A549 (cell line): ENCODE measurements around the gene GDF7. TPM values are rescaled to one million over a fixed set of nuclear protein-coding genes. Genes with fewer than 3 reads are reported as not detected.

Experiments used
- ATAC-seq, 2 experiments: fragments of 200-7000 bp in 1 of 2; fragments of >200 bp in 1 of 2; cut with Nextera tagmentation in 1 of 2; cut with Tn5 transposase in 1 of 2; 3 replicates each; pipeline versions ENCODE4 v1.8.0 to v1.9.1; 2018 to 2020; ENCODE audit warnings: mild to moderate bottlenecking in 1 of 2, moderate library complexity in 1 of 2
- CTCF ChIA-PET: fragments of 300-600 bp; sonication (Branson Sonifier 250); formaldehyde crosslinking; extraction: SDS; loops from one replicate; lab custom pipeline; 2021; ENCODE audit warnings: antibody characterized with exemption, inconsistent platforms; lab: Yijun Ruan, JAX
- POLR2A ChIA-PET: fragments of 350-600 bp; formaldehyde crosslinking; extraction: SDS; loops from one replicate; lab custom pipeline; 2021; ENCODE audit warnings: antibody characterized with exemption, inconsistent platforms; lab: Yijun Ruan, JAX
- DNase-seq, 2 experiments: peaks; one replicate each; pipeline versions ENCODE4 v3.0.0 to v3.0.0-alpha.2; 2011 to 2016; ENCODE audit warnings: low read depth in 1 of 2, low spot score in 1 of 2
- FAIRE-seq: peaks from 2 replicates; lab custom pipeline; 2011; peaks lifted over from hg19 to GRCh38; lab: Jason Lieb, UNC
- H3K27ac ChIP-seq, 2 experiments: fragments of >200 bp; sonication (Bioruptor Twin); formaldehyde crosslinking; 3 replicates each; pipeline ENCODE4 v1.5.1; 2016 to 2017
- H3K4me1 ChIP-seq: fragments of >200 bp; sonication (Bioruptor Twin); formaldehyde crosslinking; 3 replicates; pipeline ENCODE4 v1.6.1; 2016
- H3K4me2 ChIP-seq: fragments of >200 bp; sonication (Bioruptor Twin); formaldehyde crosslinking; 3 replicates; pipeline ENCODE4 v1.6.1; 2016
- H3K4me3 ChIP-seq: fragments of >200 bp; sonication (Bioruptor Twin); formaldehyde crosslinking; 3 replicates; pipeline ENCODE4 v1.5.1; 2016
- H3K9me3 ChIP-seq: fragments of >200 bp; sonication (Bioruptor Twin); formaldehyde crosslinking; 3 replicates; pipeline ENCODE4 v1.6.1; 2016
- CBX2 ChIP-seq: fragments of 200-600 bp; sonication (generic); IDR thresholded peaks from 2 replicates; pipeline ENCODE4 v1.6.1; 2016; ENCODE audit warnings: low read depth, mild to moderate bottlenecking, borderline replicate concordance
- CBX8 ChIP-seq: fragments of 200-600 bp; sonication (generic); IDR thresholded peaks from 2 replicates; pipeline ENCODE4 v1.6.1; 2016
- CHD2 ChIP-seq: fragments of 150-350 bp; IDR thresholded peaks from 2 replicates; pipeline ENCODE4 v1.6.1; 2014; ENCODE audit warnings: low read length; ENCODE audit not compliant: partially characterized antibody
- EHF ChIP-seq: fragments of 250-450 bp; sonication (Bioruptor Pico); IDR thresholded peaks from 2 replicates; pipeline ENCODE4 v1.5.0; 2020; ENCODE audit warnings: mild to moderate bottlenecking
- EHMT2 ChIP-seq: fragments of 200-600 bp; sonication (generic); IDR thresholded peaks from 2 replicates; pipeline ENCODE4 v1.6.1; 2016; ENCODE audit warnings: antibody characterized with exemption, low read depth, mild to moderate bottlenecking, moderate library complexity
- ELK1 ChIP-seq: fragments of 150-350 bp; IDR thresholded peaks from 2 replicates; pipeline ENCODE4 v1.6.1; 2014; ENCODE audit warnings: low read depth, mild to moderate bottlenecking, low read length
- EP300 ChIP-seq, 2 experiments: fragments of >200 bp; sonication (Bioruptor Twin); formaldehyde crosslinking; IDR thresholded peaks; 2 replicates in 1 of 2; 3 replicates in 1 of 2; pipeline ENCODE4 v1.6.1; 2016 to 2017
- FOXS1 ChIP-seq: fragments of 250-450 bp; sonication (Bioruptor Pico); IDR thresholded peaks from 2 replicates; pipeline ENCODE4 v1.5.0; 2020; ENCODE audit warnings: mild to moderate bottlenecking, moderate library complexity
- GATA3 ChIP-seq: IDR thresholded peaks from 2 replicates; pipeline ENCODE4 v1.6.1; 2012; ENCODE audit warnings: borderline replicate concordance
- HOXA7 ChIP-seq: fragments of 250-450 bp; sonication (Bioruptor Pico); IDR thresholded peaks from 2 replicates; pipeline ENCODE4 v1.5.0; 2020; ENCODE audit warnings: mild to moderate bottlenecking, moderate library complexity
- MAFK ChIP-seq: fragments of 450-650 bp; IDR thresholded peaks from 2 replicates; pipeline ENCODE4 v1.6.1; 2014; ENCODE audit not compliant: partially characterized antibody
- MYC ChIP-seq: IDR thresholded peaks from 2 replicates; pipeline ENCODE4 v1.6.1; 2012; ENCODE audit warnings: mild to moderate bottlenecking, inconsistent platforms, low read length, improper control_type of control experiment, borderline replicate concordance
- POLR2A ChIP-seq: IDR thresholded peaks from 2 replicates; pipeline ENCODE4 v1.6.1; 2012; ENCODE audit warnings: mild to moderate bottlenecking, low read length
- RARB ChIP-seq: fragments of 250-450 bp; sonication (Bioruptor Pico); IDR thresholded peaks from 2 replicates; pipeline ENCODE4 v1.8.0; 2021; ENCODE audit warnings: mild to moderate bottlenecking, moderate library complexity
- REST ChIP-seq: fragments of 200-600 bp; sonication (generic); IDR thresholded peaks from 2 replicates; pipeline ENCODE4 v1.6.1; 2016; ENCODE audit warnings: antibody characterized with exemption, mild to moderate bottlenecking, moderate library complexity
- RNF2 ChIP-seq: fragments of 200-600 bp; sonication (generic); IDR thresholded peaks from 2 replicates; pipeline ENCODE4 v1.6.1; 2016; ENCODE audit warnings: low read depth, mild to moderate bottlenecking, antibody characterized with exemption, moderate library complexity, borderline replicate concordance
- USF2 ChIP-seq: fragments of 450-650 bp; IDR thresholded peaks from 2 replicates; pipeline ENCODE4 v1.6.1; 2014; ENCODE audit warnings: antibody characterized with exemption
- ZFP36 ChIP-seq: fragments of 450-650 bp; IDR thresholded peaks from 2 replicates; pipeline ENCODE4 v1.6.1; 2014; ENCODE audit warnings: borderline replicate concordance; ENCODE audit not compliant: partially characterized antibody
- WGBS: methylation state at CpG from one replicate; pipeline ENCODE4 v1.1.6; 2017; ENCODE audit errors: missing lambda C conversion rate; 5-methylcytosine and 5-hydroxymethylcytosine counted together
- polyA plus RNA-seq, 4 experiments: library from polyadenylated mRNA; depleted of rRNA in 3 of 4; stranded (reverse); fragments of >200 nt; fragmentation: RNase III in 1 of 4; extraction: RNeasy Plus Mini Kit Qiagen cat#74134 plus additional on column Dnase treatment in 1 of 4; gene quantifications; 2 replicates in 3 of 4; 3 replicates in 1 of 4; pipeline ENCODE4 v1.2.3, GENCODE V29; 2011 to 2017

GDF7 gene
- polyA plus RNA-seq, 2 of the 4 experiments (the other 2 are of a cell fraction): 0.03 to 0.05 TPM

GRCh38 chr2:20656561-20656960, 10.4 kb upstream of the GDF7 start:
- ATAC-seq (no peak), FAIRE-seq (no peak), DNase-seq (no peak)
- no peak overlapping the region for H3K27ac ChIP-seq
- no peak overlapping the region for H3K4me3 ChIP-seq
- no peak overlapping the region for H3K4me2 ChIP-seq
- CTCF ChIA-PET: interaction anchor here (0.7 to 12.0 kb wide), 8 partner anchors 7 to 461 kb away, joined by 3 to 171 read pairs (median 5); partner anchors contain the start of gene GDF7
- H3K4me1 ChIP-seq: peaks cover 2% of the 10 kb centered on the region; the same call in 1 of the 3 replicates
- TF ChIP-seq RNF2 (no peak), REST (no peak), FOXS1 (CRISPR knock-in tag) (no peak), MYC (no peak)
- WGBS: 59% methylated on average over 7 of the region's 7 CpGs
- POLR2A ChIA-PET: no interaction called here
- H3K9me3 ChIP-seq: no peaks in the 10 kb centered on the region

- ChIA-PET POLR2A (no interaction called here), CTCF (interaction anchor here (1.1 to 12.0 kb wide), 7 partner anchors 6 to 460 kb away, joined by 3 to 171 read pairs (median 5); partner anchors contain the start of gene GDF7)
- Histone ChIP-seq H3K4me3 (no peak overlapping the region), H3K4me1 (no peaks in the 10 kb centered on the region), H3K9me3 (no peaks in the 10 kb centered on the region), H3K27ac (no peak overlapping the region), H3K4me2 (no peak overlapping the region)
- FAIRE-seq: no peak
- no peak for TF ChIP-seq CHD2
- TF ChIP-seq ZFP36: no peak
- TF ChIP-seq HOXA7 (CRISPR knock-in tag): no peak
- TF ChIP-seq CBX8: no peak
- TF ChIP-seq MAFK: no peak
- 64% methylated on average over 4 of the region's 4 CpGs for WGBS
- DNase-seq: no peak
- no peak for ATAC-seq
Measured at GRCh38 chr2:20657522-20658235, 9.3 kb upstream of the GDF7 start.

- H3K9me3 ChIP-seq: no peaks in the 10 kb centered on the region
- no peak overlapping the region for H3K4me3 ChIP-seq
- H3K27ac ChIP-seq: no peak overlapping the region
- DNase-seq: no peak
- no peak for FAIRE-seq
- no peak for TF ChIP-seq USF2
- no peak for TF ChIP-seq CBX8
- no peak for TF ChIP-seq EP300 (IDR thresholded peaks at IDR 0.05)
- no peak for TF ChIP-seq GATA3
- no peak for TF ChIP-seq EHF
- TF ChIP-seq ELK1: no peak
- TF ChIP-seq POLR2A: no peak
- no peak for TF ChIP-seq EHMT2
- no peak for TF ChIP-seq ZFP36
- no peak for TF ChIP-seq MAFK
- TF ChIP-seq HOXA7 (CRISPR knock-in tag): no peak
- TF ChIP-seq CBX2: no peak
- TF ChIP-seq RARB (CRISPR knock-in tag): no peak
- H3K4me1 ChIP-seq: peaks cover 8% of the 10 kb centered on the region; the same call in 2 of the 3 replicates
- no peak overlapping the region for H3K4me2 ChIP-seq
- ATAC-seq: no peak
- ChIA-PET POLR2A (interaction anchor here (0.7 to 1.3 kb wide), 4 partner anchors 10 to 302 kb away, joined by 3 to 7 read pairs (median 4); partner anchors contain the start of gene HS1BP3), CTCF (interaction anchor here (0.6 to 10.0 kb wide), 103 partner anchors 9 to 538 kb away, joined by 3 to 352 read pairs (median 5); partner anchors contain the start of genes APOB, HS1BP3, LDAH and RHOB)
- 41% methylated on average over 8 of the region's 8 CpGs for WGBS
Measured at GRCh38 chr2:20660506-20661420, 6.2 kb upstream of the GDF7 start.
